Activated naive CD4-positive, alpha-beta T cell treated with anti-CD3 and anti-CD28 coated beads, Interleukin-2, amount 50 U/mL, for 72 hours (primary cell): ENCODE data around the gene KCNJ18. TPM values are rescaled to one million over a fixed set of nuclear protein-coding genes. Genes with fewer than 3 reads are reported as not detected.
A peak's percentile ranks its signal among the peaks of the same experiment; 100 is the strongest.
"Not testable (repeated sequence)": the region's sequence is repeated elsewhere in the genome, so short reads cannot be mapped to it uniquely, and the experiment has no call there.

Source experiments
- ATAC-seq, 2 donors: fragments of 150-1000 bp; cut with Tn5 transposase; 2 replicates each; pipeline ENCODE4 v1.10.0; 2021; ENCODE audit warnings: mild to moderate bottlenecking in 2 of 2, moderate library complexity in 2 of 2
- DNase-seq, 2 donors: peaks; one replicate each; pipeline ENCODE4 v3.0.0; 2021 to 2022; ENCODE audit warnings: low spot score in 2 of 2
- H3K27ac Mint-ChIP-seq, 2 donors: one replicate each; pipeline ENCODE4 v1.8.0; 2022; ENCODE audit warnings: mild to moderate bottlenecking in 2 of 2, mixed read lengths in 2 of 2
- H3K36me3 Mint-ChIP-seq, 2 donors: one replicate each; pipeline ENCODE4 v1.8.0; 2022; ENCODE audit warnings: mixed read lengths in 2 of 2
- H3K9me3 Mint-ChIP-seq, 2 donors: one replicate each; pipeline ENCODE4 v1.8.0; 2022; ENCODE audit warnings: mixed read lengths in 2 of 2
- total RNA-seq, 2 donors: library from RNA; stranded (reverse); gene quantifications; one replicate each; pipeline ENCODE4 v1.2.3, GENCODE V29; 2022

Gene KCNJ18
- total RNA-seq, 2 donors from 2014 or later: not detected

DNA sequence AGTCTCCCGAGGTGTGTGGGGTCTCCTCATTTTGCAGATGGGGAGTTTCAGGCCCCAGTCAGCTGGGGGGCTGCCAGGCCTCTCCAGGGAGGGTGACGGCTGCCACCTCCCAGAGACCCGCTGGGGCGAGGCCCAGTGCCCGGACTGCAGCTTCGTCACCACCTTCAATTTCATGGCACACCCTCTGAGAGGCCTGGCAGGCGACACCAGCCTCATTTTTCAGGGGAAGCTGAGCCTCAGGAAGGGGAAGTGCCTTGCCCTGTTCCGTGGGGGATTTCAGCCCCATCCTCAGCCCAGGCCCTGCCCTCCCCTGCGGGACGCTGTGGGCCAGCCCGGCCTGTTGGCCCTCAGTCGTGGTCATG is 362 bp downstream of the KCNJ18 start:
- H3K9me3 Mint-ChIP-seq, DNase-seq, H3K27ac Mint-ChIP-seq, H3K36me3 Mint-ChIP-seq, ATAC-seq: not testable (repeated sequence)

GRCh38 chr17:21693391-21693796 is 1.1 kb downstream of the KCNJ18 start:
- not testable (repeated sequence) for ATAC-seq

GRCh38 chr17:21693937-21694336 is 1.6 kb downstream of the KCNJ18 start:
- H3K9me3 Mint-ChIP-seq, H3K36me3 Mint-ChIP-seq, DNase-seq, H3K27ac Mint-ChIP-seq: not testable (repeated sequence)
- ATAC-seq: peak in 1 of 2 donors; percentile 52

More at GRCh38 chr17:21693391-21693796, 1.1 kb downstream of the KCNJ18 start:
- not testable (repeated sequence) for DNase-seq, H3K9me3 Mint-ChIP-seq, H3K36me3 Mint-ChIP-seq, H3K27ac Mint-ChIP-seq

DNA sequence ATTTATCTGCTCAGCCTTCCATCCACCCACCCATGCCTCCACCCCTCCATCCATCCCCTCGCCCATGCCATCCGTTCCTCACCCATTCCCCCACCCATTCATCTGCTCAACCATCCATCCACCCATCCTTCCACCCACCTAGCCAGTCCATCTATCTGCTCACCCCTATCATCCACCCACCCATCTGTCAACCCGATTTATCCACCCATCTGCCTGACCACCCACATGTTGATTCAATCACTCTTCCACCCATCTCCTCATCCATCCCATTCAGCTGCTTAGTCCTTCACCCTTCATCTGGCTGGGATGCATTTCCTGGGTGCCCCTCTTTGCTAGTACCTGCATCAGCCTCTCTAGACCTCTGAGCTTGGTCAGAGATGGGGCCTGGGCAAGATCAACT is 3.9 kb downstream of the KCNJ18 start:
- not testable (repeated sequence) for H3K9me3 Mint-ChIP-seq, DNase-seq, H3K36me3 Mint-ChIP-seq, ATAC-seq, H3K27ac Mint-ChIP-seq

GRCh38 chr17:21696842-21697507 is 4.7 kb downstream of the KCNJ18 start:
- not testable (repeated sequence) for H3K9me3 Mint-ChIP-seq, DNase-seq, H3K36me3 Mint-ChIP-seq, H3K27ac Mint-ChIP-seq, ATAC-seq

- H3K27ac Mint-ChIP-seq, ATAC-seq, H3K36me3 Mint-ChIP-seq, DNase-seq, H3K9me3 Mint-ChIP-seq: not testable (repeated sequence)
These were observed 5.2 kb downstream of the KCNJ18 start for GRCh38 chr17:21697508-21697860.

- not testable (repeated sequence) for DNase-seq, H3K9me3 Mint-ChIP-seq, H3K36me3 Mint-ChIP-seq, ATAC-seq, H3K27ac Mint-ChIP-seq
These were observed 6.2 kb downstream of the KCNJ18 start for GRCh38 chr17:21698437-21699075.

DNA sequence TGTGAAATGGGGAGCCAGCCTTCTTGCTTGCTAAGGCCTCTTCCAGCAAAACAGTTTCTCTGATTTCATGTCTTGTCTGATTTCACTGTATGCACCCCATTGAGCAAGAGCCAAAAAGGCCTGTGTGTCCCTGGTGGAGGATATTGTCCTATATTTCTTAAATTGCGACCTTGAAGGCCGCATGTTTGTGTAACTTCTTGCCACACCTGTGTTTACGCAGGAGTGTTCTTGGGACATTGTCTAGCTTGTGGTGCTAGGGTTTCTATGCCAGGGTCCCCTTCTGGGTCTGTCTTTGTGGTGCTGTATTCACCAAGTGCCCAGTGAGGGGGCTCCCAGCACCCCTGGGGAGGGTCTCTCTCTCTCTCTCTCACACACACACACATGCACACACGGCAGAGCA is 6.8 kb downstream of the KCNJ18 start:
- not testable (repeated sequence) for ATAC-seq, H3K36me3 Mint-ChIP-seq, H3K27ac Mint-ChIP-seq, DNase-seq, H3K9me3 Mint-ChIP-seq

- DNase-seq, ATAC-seq, H3K9me3 Mint-ChIP-seq, H3K36me3 Mint-ChIP-seq, H3K27ac Mint-ChIP-seq: not testable (repeated sequence)
These were observed 7.4 kb downstream of the KCNJ18 start for GRCh38 chr17:21699573-21700236.

DNA sequence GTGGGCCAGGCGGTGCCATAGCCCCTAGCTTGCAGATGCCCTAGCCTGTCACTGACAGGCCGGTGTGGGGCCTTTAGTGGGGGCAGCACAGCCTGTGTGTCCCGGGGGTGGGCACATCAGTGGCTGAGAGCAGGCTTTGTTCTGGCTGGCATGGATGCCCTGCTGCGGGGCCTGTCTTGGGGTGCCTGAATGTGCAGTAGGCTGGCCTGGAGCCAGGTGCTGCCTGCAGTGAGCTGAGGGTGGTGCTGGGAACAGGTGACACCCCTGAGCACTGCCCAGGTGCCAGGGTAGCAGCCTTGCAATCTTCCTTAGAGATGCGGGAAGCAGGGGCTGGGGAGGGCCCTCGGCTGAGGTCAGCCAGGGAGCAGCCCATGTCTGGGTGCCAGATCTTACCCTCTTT is 8.8 kb downstream of the KCNJ18 start:
- H3K36me3 Mint-ChIP-seq, H3K9me3 Mint-ChIP-seq, H3K27ac Mint-ChIP-seq, DNase-seq, ATAC-seq: not testable (repeated sequence)

- ATAC-seq, H3K27ac Mint-ChIP-seq, H3K9me3 Mint-ChIP-seq, DNase-seq, H3K36me3 Mint-ChIP-seq: not testable (repeated sequence)
These were observed 9.7 kb downstream of the KCNJ18 start for GRCh38 chr17:21702029-21702428.

DNA sequence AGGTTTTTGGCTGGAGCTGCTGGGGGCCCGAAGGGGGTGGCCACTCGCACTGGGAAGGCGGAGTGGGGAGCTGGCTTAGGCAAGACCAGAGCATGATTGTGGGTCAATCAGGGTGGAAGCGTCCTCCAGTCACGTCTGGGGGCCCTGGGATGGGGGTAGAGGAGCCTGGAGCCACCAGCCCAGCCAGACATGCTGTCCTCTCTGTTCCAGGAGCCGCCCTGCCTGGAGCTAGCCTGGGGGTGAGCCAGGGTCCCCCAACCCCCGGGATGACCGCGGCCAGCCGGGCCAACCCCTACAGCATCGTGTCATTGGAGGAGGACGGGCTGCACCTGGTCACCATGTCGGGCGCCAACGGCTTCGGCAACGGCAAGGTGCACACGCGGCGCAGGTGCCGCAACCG is 10.2 kb downstream of the KCNJ18 start:
- not testable (repeated sequence) for H3K9me3 Mint-ChIP-seq, DNase-seq, H3K36me3 Mint-ChIP-seq, H3K27ac Mint-ChIP-seq, ATAC-seq

- ATAC-seq, H3K9me3 Mint-ChIP-seq, H3K36me3 Mint-ChIP-seq, DNase-seq, H3K27ac Mint-ChIP-seq: not testable (repeated sequence)
These were observed 10.8 kb downstream of the KCNJ18 start for GRCh38 chr17:21702940-21703640.

- not testable (repeated sequence) for H3K36me3 Mint-ChIP-seq, ATAC-seq, H3K27ac Mint-ChIP-seq, H3K9me3 Mint-ChIP-seq, DNase-seq
These were observed 11.9 kb downstream of the KCNJ18 start for GRCh38 chr17:21703891-21704872.

- no peak for ATAC-seq
- H3K36me3 Mint-ChIP-seq: no peaks in the 10 kb centered on the region
These were observed 12.8 kb downstream of the KCNJ18 start for GRCh38 chr17:21705021-21705601.

GRCh38 chr17:21705746-21706145 is 13.4 kb downstream of the KCNJ18 start:
- ATAC-seq, H3K9me3 Mint-ChIP-seq, H3K36me3 Mint-ChIP-seq, DNase-seq, H3K27ac Mint-ChIP-seq: not testable (repeated sequence)

More at GRCh38 chr17:21705021-21705601, 12.8 kb downstream of the KCNJ18 start:
- DNase-seq: no peak
- Mint-ChIP-seq H3K9me3 (no peaks in the 10 kb centered on the region), H3K27ac (no peak overlapping the region)
